Measurements from ENCODE around the gene HDAC9.

- TF ChIP-seq, protein P1, sequence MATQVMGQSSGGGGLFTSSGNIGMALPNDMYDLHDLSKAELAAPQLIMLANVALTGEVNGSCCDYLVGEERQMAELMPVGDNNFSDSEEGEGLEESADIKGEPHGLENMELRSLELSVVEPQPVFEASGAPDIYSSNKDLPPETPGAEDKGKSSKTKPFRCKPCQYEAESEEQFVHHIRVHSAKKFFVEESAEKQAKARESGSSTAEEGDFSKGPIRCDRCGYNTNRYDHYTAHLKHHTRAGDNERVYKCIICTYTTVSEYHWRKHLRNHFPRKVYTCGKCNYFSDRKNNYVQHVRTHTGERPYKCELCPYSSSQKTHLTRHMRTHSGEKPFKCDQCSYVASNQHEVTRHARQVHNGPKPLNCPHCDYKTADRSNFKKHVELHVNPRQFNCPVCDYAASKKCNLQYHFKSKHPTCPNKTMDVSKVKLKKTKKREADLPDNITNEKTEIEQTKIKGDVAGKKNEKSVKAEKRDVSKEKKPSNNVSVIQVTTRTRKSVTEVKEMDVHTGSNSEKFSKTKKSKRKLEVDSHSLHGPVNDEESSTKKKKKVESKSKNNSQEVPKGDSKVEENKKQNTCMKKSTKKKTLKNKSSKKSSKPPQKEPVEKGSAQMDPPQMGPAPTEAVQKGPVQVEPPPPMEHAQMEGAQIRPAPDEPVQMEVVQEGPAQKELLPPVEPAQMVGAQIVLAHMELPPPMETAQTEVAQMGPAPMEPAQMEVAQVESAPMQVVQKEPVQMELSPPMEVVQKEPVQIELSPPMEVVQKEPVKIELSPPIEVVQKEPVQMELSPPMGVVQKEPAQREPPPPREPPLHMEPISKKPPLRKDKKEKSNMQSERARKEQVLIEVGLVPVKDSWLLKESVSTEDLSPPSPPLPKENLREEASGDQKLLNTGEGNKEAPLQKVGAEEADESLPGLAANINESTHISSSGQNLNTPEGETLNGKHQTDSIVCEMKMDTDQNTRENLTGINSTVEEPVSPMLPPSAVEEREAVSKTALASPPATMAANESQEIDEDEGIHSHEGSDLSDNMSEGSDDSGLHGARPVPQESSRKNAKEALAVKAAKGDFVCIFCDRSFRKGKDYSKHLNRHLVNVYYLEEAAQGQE (IDR thresholded peaks at IDR 0.05; ENCODE audit: insufficient read depth in 1 of 2, low read depth in 2 of 2, low read length in 2 of 2), result no peak
- TF ChIP-seq TAF1 (IDR thresholded peaks at IDR 0.05; ENCODE audit: borderline replicate concordance, insufficient read depth, low read length) (no peak), SIN3A (IDR thresholded peaks at IDR 0.05; ENCODE audit: borderline replicate concordance, insufficient read depth, low read length) (no peak), POLR2AphosphoS5 (IDR thresholded peaks at IDR 0.05; ENCODE audit: low read depth, low read length) (no peak)
Observed at GRCh38 chr7:18834577-18834976, 339.0 kb downstream of the HDAC9 start.

Measured in PFSK-1 (cell line).